HS-5 (cell line): ENCODE data around the gene RPL29.

Experiments
- DNase-seq: peaks from one replicate; pipeline ENCODE4 v3.0.0-alpha.2; 2012; ENCODE audit warnings: low read depth

Gene RPL29

DNA sequence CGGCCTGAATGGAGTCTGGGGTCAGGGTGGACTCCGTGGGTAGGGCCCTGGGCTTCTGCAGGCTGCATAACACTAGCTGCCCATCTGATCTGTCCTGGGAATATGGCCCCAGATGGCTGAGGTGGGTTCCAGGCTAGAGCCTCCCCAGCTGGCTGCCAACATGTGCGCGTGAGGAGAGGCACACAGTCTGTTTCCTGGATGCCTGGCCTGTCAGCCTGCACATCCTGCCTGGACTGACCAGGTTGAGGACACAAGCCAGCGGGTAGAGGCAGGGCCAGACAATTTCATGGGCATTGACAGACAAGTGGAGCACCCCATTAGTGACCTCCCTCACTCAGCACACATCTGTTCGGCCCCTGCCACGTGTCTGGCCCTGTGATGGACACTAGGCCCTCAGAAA, 29.8 kb upstream of the RPL29 start:
- DNase-seq: no peak

GRCh38 chr3:52024765-52025452, 29.2 kb upstream of the RPL29 start:
- no peak for DNase-seq

DNA sequence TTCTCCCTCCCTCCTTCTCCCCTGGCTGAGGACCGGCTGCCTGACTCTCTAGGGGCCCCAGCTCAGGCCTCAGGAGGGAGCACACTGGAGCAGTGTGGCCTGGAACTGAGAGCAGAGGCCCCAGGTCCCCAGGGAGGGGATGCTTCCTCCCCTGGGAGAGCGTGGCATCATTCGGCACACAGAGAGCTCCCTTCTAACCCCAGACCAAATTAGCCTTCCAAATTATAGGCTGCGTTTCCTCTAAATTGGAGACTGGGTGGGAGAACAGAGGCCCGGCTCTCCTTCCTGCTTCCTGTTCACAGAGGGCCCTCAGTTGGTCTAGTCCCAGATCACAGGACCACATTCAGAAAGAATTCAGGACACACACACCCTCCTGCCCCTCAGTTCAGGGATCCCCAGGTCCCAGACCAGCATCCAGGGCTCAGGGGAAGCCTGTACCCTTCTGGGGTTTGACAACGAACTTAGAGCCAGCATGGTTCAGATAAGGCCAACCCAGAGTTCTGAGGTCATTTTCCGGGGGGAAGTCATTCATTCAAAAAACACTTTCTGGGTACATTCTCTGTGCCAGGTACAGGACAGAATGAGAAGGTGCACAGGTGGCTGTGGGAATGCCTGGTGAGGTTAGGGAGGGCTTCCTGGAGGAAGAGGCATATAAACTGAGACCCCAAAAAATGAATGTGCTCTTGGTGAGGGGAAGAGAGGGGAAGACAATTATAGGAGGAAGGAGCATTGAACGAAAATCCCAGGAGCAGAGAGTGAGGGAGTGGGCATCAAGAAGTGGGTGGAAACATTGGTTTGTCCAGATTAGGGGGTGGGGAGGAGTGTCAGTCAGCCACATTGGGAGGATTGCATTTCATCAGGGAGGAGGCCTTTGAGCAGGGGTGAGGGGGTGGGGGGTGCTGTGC, 28.4 kb upstream of the RPL29 start:
- DNase-seq: no peak

DNA sequence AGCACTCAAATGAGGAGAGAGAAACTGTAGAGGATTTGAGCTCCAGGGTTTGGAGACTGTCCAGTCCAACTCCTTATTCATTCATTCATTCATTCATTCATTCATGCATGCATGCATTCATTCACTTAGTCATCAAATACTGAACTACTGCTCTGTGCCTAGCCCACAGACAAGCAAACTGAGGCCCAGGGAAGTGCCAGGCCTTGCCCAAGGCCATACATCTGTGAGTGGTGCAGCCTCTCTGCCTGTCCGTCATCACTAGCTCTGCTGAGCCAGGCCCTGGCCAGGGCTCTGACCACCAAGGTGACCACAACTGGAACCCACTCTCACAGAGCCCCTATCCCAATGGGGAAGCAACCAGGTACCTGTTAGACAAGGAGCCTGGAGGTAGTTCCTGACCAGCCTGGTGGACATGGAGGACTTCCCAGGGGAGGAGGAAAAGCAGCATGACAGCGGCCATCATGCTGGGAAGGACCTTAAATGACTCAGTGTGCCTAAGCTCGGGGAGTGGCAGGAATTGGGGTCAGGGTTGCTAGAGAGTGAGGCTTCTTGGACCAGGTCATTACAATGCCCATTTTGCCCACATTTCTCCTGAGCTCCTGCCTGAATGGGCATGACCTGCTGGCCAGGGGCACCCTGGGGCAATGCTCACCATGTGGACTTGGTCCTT, 27.5 kb upstream of the RPL29 start:
- no peak for DNase-seq

DNA sequence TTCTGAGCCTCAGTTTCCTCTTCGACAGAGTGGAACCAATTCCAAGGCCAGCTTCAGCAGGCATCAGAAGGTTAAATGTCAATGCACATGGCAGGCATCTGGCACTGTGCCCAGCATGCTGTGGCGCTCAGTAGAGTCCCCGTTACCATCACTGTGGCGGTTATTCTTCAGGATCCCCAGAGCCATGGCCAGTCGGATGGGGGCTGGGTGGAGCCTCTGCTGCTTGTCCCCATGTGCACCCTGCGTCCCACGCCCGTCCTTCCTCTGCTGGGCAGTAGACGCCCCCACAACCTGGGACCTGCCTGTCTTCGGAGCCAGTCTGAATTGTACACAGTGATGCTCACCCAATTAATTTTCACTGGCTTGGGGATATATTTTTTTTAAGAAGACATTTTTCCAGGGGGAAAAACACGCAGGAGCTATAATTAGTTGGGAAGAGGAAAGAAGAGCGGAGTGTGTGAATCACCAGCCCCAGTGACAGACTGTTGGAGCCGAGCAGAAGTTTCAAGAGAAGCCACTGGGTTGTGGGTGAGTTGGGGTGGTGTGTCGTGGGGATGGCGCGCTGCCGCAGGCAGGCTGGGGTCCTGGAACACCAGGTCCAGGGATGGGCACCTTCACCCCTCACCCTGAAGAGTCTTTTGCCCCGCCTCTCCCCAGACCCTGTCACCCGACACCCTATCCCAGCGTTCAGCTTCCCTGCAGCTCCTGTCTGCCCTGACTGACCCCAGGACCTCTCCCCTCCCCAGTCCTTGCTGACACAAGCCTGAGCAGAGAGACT, 26.8 kb upstream of the RPL29 start:
- no peak for DNase-seq

DNA sequence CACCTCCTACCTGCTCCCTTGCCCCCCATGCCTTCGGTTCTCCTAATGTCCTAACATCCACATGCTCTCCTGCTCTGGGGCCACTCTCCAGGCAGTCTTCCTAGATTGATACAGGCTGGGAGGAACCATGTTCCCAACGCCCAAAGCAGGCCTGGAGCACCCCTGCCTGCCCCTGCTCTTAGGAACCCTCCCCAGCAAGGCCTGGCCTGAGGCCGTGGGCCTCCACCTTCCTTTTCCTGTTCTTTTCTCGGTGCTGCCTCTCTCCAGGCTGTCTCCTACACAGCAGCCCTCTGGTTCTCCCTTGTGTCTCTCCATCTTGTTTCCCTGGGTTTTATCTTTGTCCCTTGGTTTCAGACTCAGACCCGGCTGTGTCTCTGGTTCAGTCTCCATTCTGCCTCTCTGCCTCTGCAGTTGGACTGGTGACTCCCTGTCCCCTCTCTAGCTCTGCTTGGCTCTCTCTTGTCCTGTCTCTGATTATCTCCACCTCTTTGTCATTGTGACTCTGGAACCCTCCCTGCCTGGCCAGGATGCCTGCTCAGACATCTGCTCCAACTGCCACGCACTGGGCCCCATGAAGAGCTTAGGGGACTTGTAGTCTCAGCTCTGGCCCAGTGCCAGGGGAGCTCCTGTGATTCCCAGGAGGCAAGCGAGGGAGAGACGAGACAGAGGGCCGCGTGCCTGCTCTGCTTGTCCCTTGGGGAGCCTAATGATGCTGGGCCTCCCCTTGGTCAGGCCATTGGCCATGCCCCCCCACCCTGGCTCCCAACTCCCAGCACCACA, 26.0 kb upstream of the RPL29 start:
- DNase-seq: no peak

GRCh38 chr3:52020796-52021195, 25.1 kb upstream of the RPL29 start:
- DNase-seq: no peak

- no peak for DNase-seq
These were observed 23.8 kb upstream of the RPL29 start for GRCh38 chr3:52019352-52020080.

- no peak for DNase-seq
These were observed 22.8 kb upstream of the RPL29 start for GRCh38 chr3:52018319-52019000.

- no peak for DNase-seq
These were observed 21.9 kb upstream of the RPL29 start for GRCh38 chr3:52017586-52017985.

DNA sequence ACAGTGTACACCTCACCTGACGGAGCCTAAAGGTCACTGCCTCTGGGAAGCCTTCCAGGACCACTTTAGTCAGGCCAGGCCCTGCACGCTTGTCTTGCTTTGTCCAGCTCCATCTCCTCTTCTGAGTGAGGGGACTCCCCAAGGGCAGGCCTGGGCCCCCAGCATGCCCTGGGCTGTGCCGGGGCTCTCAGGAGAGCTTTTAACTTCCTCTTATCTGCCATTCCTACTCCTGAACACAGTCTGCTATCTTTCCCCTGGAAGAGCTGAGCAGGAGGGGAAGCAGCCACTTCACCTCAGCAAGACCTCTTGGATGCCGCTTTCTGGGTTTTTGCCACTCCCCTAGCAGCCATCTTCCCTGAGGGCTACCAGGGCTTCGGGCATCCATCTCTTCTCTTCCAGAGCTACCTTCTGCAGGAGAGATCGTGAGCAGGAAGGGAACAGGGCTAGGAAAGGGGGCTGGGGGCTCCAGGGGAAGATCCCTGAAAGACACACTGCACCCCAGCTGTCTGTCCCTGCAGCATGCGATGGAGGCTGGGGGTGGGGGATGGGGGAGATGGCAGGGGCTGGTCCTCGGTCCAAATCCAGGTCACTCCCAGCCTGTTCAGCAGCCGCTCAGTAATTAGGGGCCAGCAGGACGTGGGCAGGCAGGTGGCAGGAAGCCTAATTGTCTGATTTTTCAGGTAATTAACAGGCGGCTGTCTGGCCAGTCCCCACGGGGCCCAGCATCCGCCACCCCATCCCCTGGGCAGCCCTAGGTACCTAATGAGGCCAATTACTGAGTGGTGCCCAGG, 19.9 kb upstream of the RPL29 start:
- DNase-seq: no peak

GRCh38 chr3:52014613-52015012, 18.9 kb upstream of the RPL29 start:
- DNase-seq: no peak

DNA sequence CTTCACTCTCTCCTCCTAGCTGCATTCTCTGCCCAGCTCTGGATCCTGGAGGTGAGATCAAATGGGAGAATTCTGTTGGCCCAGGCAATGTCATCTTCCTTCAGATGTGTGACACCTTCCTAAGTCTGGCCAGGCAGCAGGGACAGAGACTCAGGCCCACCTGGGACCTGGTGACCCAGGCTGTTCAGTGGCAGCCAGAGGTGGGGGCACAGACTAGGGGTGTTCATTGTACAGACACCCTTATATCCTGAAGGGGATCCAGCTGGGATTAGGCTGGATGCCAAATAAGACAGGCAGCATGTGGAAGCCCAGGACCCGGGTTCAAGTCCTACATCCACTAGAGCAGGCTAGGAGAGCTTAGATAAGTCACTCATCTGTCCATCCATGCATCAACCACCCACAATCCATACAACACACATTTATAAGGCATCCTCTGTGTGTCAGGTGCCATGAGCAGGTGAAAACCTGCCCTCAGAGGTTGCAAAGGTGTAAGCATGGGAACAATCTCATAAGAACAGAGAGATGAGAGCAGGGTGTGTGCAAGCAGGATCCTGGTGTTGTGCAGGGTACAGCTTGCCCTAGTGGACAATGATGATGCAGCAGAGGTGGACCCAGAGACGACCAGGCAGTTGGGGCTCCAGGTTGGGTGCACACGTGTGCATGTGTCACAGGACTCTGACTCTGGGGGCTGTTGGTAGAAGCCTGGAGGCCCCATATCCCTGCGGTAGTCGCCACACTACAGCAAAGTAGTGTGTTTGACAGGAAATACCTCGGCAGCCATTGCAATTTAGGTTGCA, 18.3 kb upstream of the RPL29 start:
- DNase-seq: no peak

DNA sequence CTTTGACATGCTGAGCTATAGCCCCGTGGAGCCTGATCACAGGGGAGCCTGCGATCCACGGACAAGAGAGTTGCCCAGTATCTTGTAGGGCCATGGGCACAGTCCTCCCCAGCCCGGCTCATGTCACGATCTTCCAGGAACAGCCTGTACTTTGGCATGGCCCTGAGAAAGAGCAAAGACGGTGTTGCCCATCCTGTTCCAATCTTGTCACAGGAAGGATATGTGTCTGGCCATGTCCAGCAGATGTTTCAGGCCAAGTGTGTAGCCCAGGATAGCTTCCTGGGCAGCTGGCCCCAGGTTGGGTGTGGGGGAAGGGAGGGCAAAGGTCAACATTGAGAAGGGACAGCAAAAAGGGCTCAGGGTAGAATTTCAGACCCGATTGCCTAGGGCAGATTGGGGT, 17.0 kb upstream of the RPL29 start:
- no peak for DNase-seq

DNA sequence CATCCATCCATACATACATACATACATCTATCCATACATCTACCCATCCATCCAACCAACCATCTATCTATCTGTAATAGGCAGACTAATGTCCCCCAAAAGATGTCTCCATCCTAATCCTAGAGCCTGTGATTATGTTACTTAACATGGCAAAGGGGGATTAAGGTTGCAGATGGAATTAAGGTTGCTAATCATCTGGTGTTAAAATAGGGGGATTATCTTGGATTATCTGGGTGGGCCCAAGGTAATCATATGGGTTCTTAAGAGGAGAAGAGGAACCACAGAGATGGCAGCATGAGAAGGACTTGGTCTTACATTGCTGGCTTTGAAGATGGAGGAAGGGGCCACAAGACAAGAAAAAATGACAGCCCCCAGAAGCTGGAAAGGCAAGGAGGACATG, 14.7 kb upstream of the RPL29 start:
- no peak for DNase-seq

DNA sequence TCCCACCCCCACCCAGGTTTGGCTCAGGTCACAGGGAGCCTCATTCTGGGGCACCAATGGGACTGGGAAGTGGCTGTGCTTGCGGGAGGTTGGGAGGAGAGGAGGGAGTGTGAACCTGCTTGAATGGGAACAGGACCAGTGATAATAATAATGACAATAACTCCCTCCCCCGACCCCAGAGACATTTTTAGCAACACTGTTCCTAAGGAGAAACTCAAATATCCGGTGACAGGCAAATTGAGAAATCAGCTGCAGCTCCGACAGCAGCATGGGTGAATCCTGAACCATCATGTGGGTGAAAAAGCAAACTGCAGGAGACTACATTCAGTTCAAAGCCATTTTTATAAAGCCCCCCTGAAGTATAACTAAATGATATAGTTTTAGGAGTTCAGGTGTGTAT, 11.6 kb upstream of the RPL29 start:
- no peak for DNase-seq

DNA sequence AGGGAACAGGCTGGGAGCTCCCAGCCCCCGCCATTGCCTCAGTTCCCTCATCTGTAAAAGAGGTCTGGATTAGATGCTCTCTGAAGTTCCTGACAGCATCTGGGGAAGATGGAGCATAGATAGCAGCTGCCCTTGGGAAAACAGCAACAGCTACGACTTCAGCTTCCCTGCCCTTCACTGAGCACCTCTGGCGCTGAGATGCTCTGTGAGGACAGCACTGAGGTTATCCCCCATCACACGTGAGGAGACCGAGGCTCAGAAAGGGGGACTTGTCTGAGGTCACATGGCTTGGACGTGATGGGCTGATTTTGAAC, 11.1 kb upstream of the RPL29 start:
- no peak for DNase-seq

GRCh38 chr3:52006017-52006819, 10.5 kb upstream of the RPL29 start:
- no peak for DNase-seq
